ENCODE data around the gene SAMD14. TPM values are rescaled to one million over a fixed set of nuclear protein-coding genes. Genes with fewer than 3 reads are reported as not detected.

SAMD14 gene
- total RNA-seq, 1 experiment from 2014 or later, result not detected

GRCh38 chr17:50147841-50148225 lies 17.9 kb upstream of the SAMD14 start:
- intact Hi-C loops (cut with micrococcal nuclease; ENCODE audit: unreplicated experiment), result no loop called here
- H3K27me3 Mint-ChIP-seq (ENCODE audit: unreplicated experiment), result no peaks in the 10 kb centered on the region
- DNase-seq, result no peak
- BruUV-seq (replicated peaks), result no TSS peak
- TF ChIP-seq CTCF (IDR thresholded peaks at IDR 0.05; ENCODE audit: unreplicated experiment), result no peak
- H3K4me3 Mint-ChIP-seq (ENCODE audit: low read depth, unreplicated experiment), result peak overlapping the region; percentile 83
- H3K36me3 Mint-ChIP-seq (ENCODE audit: insufficient read depth, unreplicated experiment), result peaks cover 74% of the 10 kb centered on the region
- peak overlapping the region; percentile 77 for H3K27ac Mint-ChIP-seq (ENCODE audit: unreplicated experiment)
- CTCF ChIA-PET, result interaction anchor here (0.6 to 1.0 kb wide), 3 partner anchors 11 to 88 kb away, joined by 3 to 7 read pairs (median 3); no protein-coding TSS in a partner anchor
- peaks cover 49% of the 10 kb centered on the region for H3K4me1 Mint-ChIP-seq (ENCODE audit: low read depth, unreplicated experiment)
- H3K9me3 Mint-ChIP-seq (ENCODE audit: low read depth, unreplicated experiment), result no peaks in the 10 kb centered on the region

DNA sequence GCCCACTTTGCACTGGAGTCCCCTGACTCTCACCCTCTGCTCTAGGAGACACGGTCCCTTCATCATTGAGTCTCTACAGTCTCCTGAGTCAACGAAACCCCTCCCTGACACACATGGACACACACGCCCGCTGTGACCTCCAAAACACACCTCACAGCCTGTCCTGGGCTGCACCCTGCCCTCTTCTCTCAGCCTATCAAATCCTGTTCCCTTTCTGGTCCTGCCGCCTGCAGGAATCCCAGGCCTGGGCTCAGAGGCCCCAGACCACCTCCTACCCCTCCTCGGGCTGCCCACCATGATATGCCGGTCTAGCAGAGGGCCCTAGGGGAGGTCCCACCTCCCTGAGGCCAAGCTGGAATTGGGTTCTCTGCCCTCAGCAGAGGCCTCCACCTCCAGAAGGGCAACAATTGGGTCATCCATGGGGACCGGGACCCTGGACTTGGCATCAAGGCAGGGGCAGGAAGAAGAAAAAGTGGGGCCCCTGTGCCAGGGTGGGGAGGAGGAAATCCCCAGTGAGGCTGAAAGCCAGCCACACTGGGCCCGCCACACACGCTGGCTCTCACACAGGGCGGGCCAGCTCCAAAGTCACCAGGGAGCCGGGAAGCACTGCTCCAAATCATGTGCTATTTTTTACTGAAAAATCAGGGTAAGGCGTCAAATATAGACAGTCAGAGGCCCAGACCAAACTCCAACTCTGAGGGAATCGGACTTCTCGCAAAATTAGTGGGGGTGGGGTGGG lies 17.1 kb upstream of the SAMD14 start:
- CTCF ChIA-PET, result interaction anchor here (0.6 to 1.1 kb wide), 3 partner anchors 15 to 53 kb away, joined by 3 to 5 read pairs (median 3); no protein-coding TSS in a partner anchor
- H3K4me3 Mint-ChIP-seq (ENCODE audit: low read depth, unreplicated experiment), result peak overlapping the region; percentile 83
- H3K36me3 Mint-ChIP-seq (ENCODE audit: insufficient read depth, unreplicated experiment), result peaks cover 75% of the 10 kb centered on the region
- no peak for TF ChIP-seq CTCF (IDR thresholded peaks at IDR 0.05; ENCODE audit: unreplicated experiment)
- BruUV-seq (replicated peaks), result no TSS peak
- intact Hi-C loops (cut with micrococcal nuclease; ENCODE audit: unreplicated experiment), result no loop called here
- H3K27ac Mint-ChIP-seq (ENCODE audit: unreplicated experiment), result peak overlapping the region; percentile 77
- no peaks in the 10 kb centered on the region for H3K27me3 Mint-ChIP-seq (ENCODE audit: unreplicated experiment)
- no peaks in the 10 kb centered on the region for H3K9me3 Mint-ChIP-seq (ENCODE audit: low read depth, unreplicated experiment)
- H3K4me1 Mint-ChIP-seq (ENCODE audit: low read depth, unreplicated experiment), result peaks cover 43% of the 10 kb centered on the region
- DNase-seq, result no peak

- CTCF ChIA-PET, result interaction anchor here (1.0 to 1.1 kb wide), 2 partner anchors 15 to 52 kb away, joined by 3 to 5 read pairs; no protein-coding TSS in a partner anchor
- Mint-ChIP-seq H3K4me3 (ENCODE audit: low read depth, unreplicated experiment) (peak overlapping the region; percentile 83), H3K9me3 (ENCODE audit: low read depth, unreplicated experiment) (no peaks in the 10 kb centered on the region), H3K36me3 (ENCODE audit: insufficient read depth, unreplicated experiment) (peaks cover 75% of the 10 kb centered on the region), H3K27ac (ENCODE audit: unreplicated experiment) (no peak overlapping the region), H3K4me1 (ENCODE audit: low read depth, unreplicated experiment) (peaks cover 37% of the 10 kb centered on the region), H3K27me3 (ENCODE audit: unreplicated experiment) (no peaks in the 10 kb centered on the region)
- TF ChIP-seq CTCF (IDR thresholded peaks at IDR 0.05; ENCODE audit: unreplicated experiment), result no peak
- intact Hi-C loops (cut with micrococcal nuclease; ENCODE audit: unreplicated experiment), result no loop called here
- BruUV-seq (replicated peaks), result no TSS peak
- no peak for DNase-seq
Measured at GRCh38 chr17:50146230-50146926, 16.4 kb upstream of the SAMD14 start.

DNA sequence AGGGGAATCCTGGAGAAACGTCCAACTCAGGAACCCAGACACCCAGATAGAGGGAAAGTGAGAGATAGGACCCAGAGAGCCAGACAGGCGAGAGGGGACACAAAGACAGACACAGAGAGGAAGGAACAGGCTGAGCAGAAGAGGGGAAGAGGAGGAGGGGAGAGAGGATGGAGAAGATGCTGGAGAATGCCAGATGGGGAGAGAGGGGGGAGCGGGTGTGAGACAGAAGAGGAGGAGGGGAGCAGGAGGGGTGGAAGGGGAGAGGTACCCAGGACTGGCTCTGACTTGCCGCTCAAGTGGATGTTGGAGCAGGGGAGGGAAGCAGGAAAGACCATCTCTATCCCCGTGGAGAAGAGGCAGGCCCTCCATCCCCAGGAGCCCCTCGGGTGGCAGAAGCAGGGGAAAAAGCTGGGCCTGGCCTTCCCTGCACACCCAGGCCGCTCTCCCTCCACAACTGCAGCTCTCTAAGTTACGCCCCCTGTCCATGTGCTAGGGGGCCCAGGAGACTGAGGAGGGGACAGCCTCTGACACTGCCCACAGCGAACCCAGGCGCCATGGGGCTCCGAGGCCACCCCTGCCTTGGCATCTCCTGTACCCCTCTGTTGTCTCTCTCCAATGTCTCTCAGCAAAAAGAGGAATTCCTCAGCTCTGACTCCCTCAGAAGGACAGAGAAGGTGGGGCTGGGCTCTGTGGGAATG lies 15.7 kb upstream of the SAMD14 start:
- H3K9me3 Mint-ChIP-seq (ENCODE audit: low read depth, unreplicated experiment), result no peaks in the 10 kb centered on the region
- CTCF ChIA-PET, result interaction anchor here (0.6 to 1.1 kb wide), 2 partner anchors 14 to 123 kb away, joined by 3 to 4 read pairs; no protein-coding TSS in a partner anchor
- BruUV-seq (replicated peaks), result no TSS peak
- H3K4me1 Mint-ChIP-seq (ENCODE audit: low read depth, unreplicated experiment), result peaks cover 37% of the 10 kb centered on the region
- no peak for TF ChIP-seq CTCF (IDR thresholded peaks at IDR 0.05; ENCODE audit: unreplicated experiment)
- no peak overlapping the region for H3K27ac Mint-ChIP-seq (ENCODE audit: unreplicated experiment)
- H3K36me3 Mint-ChIP-seq (ENCODE audit: insufficient read depth, unreplicated experiment), result peaks cover 75% of the 10 kb centered on the region
- intact Hi-C loops (cut with micrococcal nuclease; ENCODE audit: unreplicated experiment), result no loop called here
- no peak overlapping the region for H3K4me3 Mint-ChIP-seq (ENCODE audit: low read depth, unreplicated experiment)
- no peak for DNase-seq
- H3K27me3 Mint-ChIP-seq (ENCODE audit: unreplicated experiment), result no peaks in the 10 kb centered on the region
